ENCODE data around the gene CIPC.
A peak's percentile ranks its signal among the peaks of the same experiment; 100 is the strongest.

The CIPC gene, protein sequence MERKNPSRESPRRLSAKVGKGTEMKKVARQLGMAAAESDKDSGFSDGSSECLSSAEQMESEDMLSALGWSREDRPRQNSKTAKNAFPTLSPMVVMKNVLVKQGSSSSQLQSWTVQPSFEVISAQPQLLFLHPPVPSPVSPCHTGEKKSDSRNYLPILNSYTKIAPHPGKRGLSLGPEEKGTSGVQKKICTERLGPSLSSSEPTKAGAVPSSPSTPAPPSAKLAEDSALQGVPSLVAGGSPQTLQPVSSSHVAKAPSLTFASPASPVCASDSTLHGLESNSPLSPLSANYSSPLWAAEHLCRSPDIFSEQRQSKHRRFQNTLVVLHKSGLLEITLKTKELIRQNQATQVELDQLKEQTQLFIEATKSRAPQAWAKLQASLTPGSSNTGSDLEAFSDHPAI

DNA sequence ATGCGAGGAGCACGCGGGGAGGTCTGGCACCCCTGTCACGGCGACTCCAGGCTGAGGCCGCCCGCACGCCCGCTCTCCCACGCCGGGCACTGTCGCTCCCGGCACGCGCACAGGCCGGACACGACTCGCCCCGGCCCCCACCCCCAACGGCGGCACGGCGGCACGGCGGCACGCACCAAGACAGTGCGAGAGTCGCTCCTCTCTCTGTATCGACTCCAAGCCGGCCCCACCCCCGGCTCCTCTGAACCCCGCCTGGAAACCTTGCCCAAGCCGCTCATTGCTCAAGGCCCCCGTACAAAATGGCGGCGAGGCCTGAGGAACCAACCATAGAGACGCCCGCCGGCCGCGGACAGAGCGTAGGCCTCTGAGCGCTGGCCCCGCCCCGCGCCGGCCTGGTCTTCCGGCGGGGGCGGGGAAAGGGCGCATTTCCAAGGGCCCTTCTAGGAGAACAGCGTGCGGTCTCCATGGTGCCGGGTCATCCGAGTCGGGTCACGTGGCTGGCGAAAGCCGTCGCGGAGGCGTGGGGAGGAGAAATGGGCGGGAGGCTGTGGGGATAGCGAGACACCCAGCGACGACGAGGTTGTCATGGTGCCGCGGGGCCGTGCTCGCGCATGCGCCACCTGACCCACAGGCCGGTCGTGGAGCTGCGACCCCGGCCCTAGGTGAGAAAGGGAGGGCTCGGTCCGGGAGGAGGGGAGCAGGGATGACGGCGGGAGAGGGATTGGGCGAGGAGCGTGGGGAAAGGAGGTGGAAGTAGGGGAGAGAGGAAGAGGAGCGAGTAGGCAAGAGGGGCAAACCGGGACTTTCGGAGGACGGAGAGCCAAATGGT is at the start of gene CIPC:
Gene CIPC (plus strand): TSS at position 559 of the 829 bp plus-strand sequence. CDS start 7,451 bp downstream, outside the sequence.
- DNase-seq: peak; percentile 99

DNA sequence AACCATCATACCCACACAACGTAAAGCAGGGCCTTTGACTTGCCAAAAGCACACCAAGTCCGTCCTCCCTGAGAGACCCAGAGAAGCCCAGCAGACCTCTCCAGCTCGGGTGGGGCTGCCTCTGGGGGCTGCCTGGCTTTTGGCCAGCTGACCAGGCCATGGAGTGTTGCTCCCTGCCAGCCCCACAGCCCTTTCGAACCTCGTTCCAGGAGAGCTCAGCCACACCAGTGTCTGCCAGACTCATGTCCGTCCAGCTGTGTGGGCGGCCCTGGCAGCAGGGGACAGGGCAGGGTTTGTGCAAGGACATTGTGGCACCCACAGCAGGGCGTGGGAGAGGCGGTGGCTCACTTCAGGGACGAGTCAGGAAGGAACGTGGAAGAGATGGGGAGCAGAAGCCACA is 46.9 kb upstream of the CIPC start:
- no peak for DNase-seq

DNA sequence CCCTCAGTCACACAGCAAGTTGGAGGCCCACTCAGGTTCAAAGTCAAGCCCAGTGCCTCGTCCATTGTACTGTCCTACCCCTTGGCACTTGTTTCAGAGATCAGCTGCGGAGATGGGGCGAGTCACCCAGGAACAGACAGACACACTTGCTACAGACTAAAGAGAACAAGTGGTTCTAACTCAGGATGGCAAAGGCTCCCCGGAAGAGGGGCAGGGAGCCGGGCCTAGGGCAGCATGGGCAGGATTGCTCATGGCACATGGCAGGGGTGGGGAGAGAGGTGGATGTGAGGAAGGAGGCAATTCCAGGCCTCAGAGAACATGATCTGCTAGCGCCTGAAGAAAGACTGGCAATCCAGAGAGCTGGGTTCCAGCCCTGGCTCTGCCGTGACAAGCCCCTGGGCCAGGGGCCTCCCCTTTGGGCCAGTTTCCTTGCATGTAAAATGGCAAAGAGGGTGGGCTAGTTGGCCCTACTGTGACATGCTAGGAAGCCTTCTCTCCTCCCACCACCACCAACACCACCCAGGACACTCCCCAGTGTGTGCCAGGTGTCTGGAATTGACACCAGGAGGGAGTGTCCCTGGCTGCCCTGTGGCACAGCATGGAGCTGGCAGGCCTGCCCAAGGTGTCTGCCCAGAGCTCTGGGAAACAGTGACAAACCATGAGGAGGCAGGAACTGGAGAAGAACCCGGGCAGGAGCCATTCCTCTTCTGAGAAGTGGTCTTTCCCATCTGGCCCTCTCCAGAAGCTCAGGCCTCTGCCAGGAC is 45.6 kb upstream of the CIPC start:
- DNase-seq: no peak

DNA sequence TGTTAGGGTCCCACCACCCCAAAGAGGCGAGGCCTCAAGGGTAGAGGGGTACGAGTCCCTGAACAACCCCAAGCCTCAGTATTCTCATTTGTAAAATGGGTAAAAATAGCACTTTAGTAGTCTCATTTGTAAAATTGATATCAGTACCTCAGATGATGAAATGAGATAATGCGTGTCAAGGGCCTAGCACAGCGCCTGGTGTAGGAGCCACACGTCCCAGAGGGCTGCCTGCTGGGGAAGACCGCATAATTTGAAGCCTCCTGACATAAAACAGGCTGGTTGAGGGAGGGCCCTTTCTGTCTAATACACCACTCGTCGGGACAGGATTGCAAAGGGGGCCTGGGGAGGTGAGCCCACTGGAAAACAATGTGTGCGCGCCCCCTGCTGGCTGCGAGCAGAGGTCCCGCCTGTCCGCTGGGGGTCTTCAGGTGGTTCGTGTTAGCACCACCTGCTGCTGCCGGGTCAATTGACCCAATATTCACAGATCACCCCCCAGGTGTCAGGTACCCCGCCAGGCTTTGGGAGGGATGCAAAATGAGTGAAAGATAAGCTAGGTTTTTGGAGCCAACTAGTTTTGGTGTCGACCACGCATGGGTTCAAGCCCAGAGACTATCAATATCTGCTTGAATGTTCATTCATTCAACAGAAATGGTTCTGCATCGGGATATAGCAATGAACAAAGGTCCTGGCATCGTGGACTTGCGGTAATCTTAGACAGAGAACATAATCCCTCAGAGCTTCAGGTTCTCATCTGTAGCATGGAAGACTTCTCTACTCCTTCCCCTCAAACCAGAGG is 44.8 kb upstream of the CIPC start:
- DNase-seq: peak; percentile 21

DNA sequence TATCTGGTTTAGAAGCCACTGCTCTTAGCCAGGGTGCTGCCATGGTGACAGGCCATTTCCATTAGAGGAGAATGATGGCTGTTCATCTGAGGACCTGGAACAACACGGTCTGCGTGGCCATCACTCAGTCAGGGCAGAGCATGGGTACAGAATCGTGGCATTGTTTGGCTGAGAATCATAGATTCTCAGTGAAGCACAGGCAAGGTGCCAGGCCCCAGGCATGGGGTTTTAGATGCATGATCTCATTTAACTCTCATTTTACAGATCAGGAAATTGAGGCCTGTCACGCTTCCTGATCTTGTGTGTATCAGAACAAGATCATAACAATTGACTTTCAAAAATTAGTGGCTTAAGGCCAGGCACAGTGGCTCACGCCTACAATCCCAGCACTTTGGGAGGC is 42.8 kb upstream of the CIPC start:
- no peak for DNase-seq

DNA sequence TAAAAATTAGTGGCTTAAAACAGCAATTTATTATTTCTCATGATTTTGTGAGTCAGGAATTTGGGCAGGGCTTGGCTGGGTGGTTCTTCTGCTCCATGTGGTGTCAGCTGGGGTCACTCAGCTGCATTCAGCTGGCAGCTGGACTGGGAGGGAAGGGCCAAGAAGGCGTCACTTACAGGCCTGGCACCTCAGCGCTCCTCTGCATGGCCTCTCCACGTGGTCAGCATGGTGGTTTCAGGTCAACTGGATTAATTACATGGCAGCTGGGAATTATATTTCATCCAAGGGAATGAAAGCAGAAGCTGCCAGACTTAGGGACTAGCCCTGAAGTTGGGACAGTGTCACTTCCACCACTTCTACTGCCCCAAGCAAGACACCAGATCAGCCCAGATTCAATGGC is 42.1 kb upstream of the CIPC start:
- DNase-seq: no peak

DNA sequence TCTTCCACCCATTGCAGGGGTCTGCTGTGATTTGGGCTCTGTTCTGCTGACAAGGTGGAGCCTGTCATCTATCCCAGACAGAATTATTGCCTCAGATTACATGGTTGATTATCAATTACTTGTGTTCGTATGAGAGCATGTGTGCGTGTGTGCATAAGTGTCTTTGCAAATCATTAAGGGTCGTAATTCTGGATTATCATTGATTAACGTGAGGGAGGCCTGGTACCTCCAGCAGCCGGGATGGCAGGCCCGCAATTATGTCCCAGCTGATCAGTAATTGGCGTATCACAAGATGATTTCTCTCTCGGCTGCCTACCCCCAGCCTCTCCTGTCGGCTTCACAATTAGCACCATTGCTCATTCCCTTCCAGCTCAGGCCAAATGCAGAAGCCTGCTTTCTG is 39.9 kb upstream of the CIPC start:
- no peak for DNase-seq

DNA sequence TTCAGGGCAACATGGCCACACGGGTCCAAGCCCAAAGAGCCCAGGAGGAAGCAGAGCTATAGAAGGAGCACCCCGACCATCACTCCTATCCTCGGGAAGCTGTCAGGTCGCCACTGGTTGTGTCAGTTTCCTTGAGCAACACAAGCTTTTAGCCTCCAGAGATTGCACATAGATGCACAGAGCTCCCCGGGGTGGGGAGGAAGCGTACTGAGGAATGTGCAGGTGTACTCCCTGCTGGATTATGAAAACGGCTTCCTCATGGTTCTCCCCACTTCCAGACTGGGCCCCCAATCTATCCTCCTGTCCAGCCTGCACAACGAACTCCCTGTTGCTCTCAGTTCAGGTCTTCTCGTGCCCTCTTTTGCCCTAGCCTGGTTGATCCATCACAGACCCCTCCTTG is 39.3 kb upstream of the CIPC start:
- DNase-seq: no peak

DNA sequence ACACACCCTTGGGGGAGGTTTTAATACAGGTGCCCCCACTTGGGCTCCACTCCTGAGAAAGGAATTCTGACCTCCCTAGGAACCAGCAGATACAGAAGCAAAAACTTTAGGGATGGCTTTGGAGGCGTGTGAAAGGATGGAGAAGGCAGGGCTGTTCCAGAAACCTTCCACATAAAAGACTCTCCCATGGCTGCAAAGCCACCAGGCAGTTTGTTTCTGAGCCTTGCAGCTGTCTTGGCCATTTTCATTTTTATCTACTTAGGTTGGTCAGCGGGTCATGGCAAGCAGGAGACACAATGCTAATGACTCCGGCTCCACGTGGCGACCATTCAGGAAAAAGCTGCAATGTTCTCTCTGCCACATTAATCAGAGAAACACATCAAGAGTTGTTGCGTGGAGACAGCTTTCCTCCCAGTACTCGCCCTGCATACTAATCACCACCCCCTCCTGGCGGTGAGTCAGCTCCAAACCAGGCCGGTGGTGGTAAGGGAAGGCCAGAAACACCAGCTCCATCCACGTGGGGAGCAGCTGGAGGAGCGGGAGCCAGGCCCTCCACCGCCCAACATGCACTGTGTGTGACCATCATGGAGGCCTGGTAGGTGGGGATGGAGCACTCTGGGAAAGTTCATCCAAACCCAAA is 38.7 kb upstream of the CIPC start:
- DNase-seq: peak; percentile 80

DNA sequence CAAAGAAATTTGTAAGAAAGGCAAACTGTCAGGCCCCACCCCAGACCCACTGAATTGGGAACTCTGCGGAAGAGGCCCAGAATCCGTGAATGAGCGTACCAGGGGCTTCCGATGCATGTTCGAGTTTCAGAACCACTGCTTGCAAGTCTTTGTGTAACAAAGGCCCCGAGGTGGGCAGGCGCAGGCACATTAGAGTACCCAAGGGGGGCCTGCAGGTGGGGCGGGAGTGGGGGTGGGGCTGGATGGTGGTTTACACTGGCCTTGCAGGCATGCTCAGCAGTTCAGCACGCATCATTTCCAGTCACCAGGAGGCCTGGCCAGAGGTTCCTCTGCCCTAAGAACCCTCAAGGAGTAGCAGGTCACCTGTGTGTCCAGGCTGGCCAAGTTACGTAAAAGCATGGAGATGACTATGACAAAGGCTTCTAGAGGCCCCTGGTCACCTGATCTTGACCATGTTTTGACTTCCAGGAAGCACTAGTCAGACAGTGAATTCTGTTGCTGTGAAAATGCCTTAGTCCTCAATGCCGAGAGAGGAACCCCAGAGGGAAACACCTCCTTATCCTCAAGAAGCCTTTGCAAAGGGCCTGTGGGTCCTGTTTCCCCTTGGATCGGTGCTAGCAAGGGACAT is 36.3 kb upstream of the CIPC start:
- no peak for DNase-seq

DNA sequence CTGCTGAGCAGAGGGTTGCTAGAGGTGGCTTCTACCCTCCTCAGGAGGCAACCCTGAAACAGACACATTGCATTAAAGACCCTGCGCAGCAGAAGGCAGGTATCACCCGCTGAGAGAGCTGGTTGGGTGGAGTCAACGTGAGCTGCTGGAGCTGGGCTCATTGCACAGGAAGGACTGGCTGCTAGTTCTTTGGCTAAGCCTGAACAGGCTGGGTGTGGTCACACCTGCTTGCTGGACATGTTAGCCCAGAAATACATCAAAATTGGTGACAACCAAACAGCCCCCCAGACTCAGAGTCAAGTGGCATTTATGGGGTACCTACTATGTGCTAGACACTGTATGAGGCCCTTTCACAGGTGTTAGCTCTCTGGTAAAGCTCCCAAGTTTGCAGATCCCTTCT is 35.8 kb upstream of the CIPC start:
- no peak for DNase-seq

DNA sequence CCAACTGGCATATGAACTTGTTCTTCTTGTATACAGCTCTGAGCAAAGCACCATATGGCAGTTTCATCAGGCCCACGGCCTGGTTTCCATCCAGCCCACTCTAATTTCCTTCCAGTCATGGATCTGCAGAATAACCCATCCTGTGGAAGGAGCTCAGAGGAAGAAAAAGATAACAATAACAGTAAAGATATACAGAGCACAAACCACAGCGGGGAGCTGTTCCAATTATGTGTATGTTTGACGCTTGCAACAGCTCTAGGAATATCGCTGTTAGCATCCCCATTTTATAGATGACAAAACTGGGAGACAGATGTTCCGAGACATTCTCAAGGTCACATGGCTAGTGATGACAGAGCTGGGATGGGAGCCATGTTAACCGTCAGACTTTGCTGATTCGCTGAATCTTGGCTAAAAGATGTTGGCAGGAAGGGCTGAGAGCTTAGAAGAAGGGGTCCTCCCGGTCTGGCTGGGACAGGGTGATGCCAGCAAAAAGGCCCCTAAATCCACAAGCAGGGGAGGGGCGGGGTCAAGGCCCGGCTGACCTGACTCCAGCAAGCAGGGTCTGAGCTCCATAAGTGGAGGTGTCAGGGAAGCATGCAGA is 34.4 kb upstream of the CIPC start:
- no peak for DNase-seq

DNA sequence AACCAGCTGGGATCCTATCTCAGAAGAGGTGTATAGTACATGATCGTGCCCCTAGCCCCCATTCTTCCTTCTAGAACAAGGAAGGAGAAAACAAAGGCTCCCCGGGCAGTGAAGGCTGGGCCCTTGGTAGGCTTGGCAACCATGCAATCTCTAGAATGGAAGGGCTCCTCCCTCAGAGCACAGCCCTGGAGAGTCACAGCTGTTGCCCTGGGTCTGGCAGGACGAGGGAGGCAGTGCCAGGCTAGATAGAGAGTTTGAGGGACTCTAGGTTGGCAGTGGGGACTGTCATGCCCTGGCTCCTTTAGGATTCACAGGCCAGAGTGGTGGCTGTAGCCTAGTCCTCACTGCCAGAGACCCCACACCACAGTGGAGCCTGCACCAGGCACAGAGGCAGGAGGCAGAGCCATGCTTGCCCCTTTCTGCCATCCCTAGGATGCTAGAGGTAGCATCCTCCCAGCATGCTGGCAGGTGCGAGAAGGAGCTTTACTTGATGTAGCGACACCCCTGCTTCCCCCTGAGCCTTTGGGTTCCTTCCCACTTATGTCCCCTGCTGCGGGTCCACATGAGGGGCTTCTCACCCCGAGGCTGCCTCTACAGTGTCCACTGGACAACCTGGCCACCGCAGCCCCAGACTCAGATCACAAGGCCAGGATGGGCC is 33.4 kb upstream of the CIPC start:
- DNase-seq: no peak

DNA sequence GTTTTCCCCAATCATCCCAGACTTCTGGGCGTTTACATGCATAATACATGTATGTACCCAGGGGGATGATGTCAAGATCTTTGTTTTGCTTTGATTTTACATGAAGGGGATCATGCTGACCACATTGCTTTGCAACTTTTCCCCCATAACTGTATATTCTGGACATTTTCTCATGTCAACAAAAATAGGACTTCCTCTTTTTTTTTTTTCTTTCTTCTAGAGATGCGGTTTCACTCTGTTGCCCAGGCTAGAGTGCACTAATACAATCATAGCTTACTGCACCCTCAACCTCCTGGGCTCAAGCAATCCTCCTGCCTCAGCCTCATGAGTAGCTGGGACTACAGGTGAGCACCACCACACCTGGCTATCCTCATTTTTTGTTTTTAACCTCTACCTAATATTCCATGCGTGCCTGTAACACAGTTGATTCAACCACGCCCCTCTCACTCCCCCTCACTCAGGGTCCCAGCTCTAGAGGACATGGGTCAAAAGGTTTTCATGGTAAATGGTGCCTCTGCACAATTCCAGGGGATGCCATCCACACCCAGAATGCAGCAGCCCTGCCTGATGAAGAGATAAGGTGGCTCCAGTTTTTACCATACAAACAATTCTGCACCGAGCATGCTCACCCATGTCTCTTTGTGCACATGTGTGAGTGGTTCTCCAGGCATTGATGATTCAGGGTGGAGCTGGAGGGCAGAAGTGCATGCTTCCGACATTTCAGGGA is 32.0 kb upstream of the CIPC start:
- no peak for DNase-seq

DNA sequence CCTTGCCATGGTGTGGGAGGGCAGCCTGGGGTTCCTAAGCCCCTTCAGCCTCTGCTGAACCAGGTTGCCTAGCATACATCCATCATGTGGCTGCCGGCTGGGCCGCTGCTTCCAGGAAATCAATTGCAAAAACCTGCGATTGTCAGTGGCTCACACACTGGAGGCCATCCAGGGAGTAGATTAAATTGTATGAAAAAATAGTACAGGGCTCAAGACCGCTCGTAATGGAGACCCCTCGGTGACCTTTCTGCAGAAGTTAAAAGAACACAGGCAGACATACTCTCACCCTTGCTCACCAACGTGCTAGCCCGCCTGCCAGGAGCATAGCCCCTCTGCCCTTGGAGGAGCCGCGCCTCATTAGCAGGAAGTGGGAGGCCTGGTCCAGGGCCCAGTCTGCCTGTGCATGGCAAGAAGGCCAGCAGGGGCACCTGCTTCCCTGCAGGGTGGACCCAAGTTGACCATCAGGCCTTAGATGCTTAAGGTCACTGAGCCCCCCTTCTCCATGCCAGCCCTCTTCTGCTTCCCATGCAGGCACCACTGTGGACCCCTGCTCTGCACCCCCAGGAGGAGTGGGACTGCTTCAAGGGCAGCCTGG is 31.4 kb upstream of the CIPC start:
- DNase-seq: peak; percentile 63

DNA sequence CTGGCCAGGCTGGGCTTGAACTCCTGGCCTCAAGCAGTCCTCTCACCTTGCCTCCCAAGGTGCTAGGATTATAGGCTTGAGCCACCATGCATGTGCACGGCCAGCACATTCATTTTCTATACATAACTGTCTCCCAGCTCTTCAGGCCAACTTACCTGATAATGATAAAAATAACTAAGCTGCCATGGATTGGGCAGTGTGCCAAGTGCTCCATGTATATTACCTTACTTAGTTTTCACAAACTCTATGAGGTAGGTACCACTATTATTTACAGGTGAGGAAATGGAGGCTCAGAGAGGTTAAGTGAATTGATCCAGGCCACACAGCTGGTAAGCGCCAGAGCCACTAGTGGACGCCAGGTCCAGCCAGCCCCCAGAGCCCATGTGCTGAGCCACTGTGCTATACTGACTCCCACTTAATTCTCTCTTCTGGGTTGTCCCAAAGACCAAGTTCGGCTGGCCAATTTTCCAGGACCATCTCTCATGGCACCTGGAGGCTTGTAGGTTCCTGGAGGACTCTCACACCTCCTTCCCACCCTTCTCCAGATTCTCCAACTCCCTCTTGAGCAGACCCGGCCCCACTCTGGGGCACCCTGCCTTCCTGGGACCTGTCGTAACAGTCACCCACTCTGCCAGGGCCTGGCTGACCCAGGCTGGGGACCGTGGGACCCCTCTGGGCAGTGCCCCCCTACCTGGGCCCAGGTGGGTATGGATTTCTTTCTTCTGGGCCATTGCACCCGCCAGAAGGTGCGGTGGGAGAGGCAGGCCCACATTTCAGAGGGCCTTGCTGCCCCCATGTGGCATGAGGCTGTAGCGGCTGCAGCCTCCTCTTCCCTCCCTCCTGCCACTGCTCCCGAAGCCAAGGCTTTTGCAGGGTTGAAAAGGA is 30.2 kb upstream of the CIPC start:
- DNase-seq: peak; percentile 71

DNA sequence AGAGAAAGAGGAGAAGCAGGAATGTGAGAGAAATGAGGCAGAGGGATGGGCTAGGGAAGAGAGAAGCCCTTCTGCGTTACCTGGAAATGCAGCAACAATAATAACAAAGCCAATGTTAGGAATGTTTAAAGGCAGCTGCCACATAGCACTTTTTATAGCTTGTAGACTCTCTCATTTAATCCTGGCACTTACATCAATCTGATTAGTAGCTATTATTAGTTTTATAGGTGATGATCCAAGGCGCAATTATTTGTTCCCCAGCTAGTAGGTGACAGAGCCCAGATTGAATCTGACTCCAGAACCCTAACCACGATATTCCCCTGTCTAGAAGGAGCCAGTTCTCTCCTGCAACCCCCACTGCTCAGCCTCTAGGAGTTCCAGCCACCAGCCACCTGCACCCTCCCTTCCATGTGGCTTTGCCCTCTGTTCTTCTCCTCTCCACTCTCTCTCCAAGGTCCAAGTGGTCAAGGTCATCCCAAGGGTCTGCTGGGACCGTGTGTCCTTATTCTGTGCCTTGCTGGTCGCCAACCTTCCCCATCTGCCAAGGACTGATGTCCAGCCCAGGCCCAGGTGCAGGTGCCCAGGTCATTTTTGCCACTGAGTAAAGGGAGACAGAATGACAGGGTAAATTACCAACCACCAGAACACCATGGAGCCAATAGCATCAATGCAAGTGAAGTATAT is 29.4 kb upstream of the CIPC start:
- no peak for DNase-seq

DNA sequence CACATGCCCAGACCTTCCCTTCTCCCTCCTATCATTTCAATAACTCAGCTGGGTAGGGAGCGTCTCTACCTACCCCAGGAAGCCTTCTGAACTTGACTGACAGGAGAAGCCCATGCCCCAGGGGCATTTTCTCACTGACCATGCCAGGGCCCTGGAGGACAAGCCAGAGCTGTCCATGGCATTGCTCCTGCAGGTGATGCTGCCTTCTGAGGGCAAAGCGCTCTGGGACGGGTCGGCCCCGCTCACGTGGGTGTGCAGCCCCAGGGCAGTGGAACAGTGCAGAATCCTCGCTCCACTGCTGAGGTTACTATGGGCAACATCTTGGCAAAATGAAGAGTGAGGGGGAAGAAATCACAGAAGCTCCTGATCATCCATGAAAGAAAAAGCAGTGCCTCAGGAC is 28.5 kb upstream of the CIPC start:
- no peak for DNase-seq

All from NCI-H1092 treated with DMSO at 0.1 percent for 48 hours (cell line).